ENCODE measurements around the gene MLLT6.

The MLLT6 gene

GRCh38 chr17:38738686-38739085 is 33.6 kb downstream of the MLLT6 start:
- DNase-seq (ENCODE audit: low read depth): no peak
- no peak overlapping the region for H3K4me3 ChIP-seq (ENCODE audit: control insufficient read depth, low read depth, low read length)
- TF ChIP-seq, protein P1, sequence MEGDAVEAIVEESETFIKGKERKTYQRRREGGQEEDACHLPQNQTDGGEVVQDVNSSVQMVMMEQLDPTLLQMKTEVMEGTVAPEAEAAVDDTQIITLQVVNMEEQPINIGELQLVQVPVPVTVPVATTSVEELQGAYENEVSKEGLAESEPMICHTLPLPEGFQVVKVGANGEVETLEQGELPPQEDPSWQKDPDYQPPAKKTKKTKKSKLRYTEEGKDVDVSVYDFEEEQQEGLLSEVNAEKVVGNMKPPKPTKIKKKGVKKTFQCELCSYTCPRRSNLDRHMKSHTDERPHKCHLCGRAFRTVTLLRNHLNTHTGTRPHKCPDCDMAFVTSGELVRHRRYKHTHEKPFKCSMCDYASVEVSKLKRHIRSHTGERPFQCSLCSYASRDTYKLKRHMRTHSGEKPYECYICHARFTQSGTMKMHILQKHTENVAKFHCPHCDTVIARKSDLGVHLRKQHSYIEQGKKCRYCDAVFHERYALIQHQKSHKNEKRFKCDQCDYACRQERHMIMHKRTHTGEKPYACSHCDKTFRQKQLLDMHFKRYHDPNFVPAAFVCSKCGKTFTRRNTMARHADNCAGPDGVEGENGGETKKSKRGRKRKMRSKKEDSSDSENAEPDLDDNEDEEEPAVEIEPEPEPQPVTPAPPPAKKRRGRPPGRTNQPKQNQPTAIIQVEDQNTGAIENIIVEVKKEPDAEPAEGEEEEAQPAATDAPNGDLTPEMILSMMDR (conservative IDR thresholded peaks at IDR 0.05; ENCODE audit: control insufficient read depth, insufficient read depth, low read depth, low read length): no peak

GRCh38 chr17:38739305-38739704 is 34.2 kb downstream of the MLLT6 start:
- no peak for DNase-seq (ENCODE audit: low read depth)
- TF ChIP-seq, protein P1 (conservative IDR thresholded peaks at IDR 0.05; ENCODE audit: control insufficient read depth, insufficient read depth, low read depth, low read length): no peak
- H3K4me3 ChIP-seq (ENCODE audit: control insufficient read depth, low read depth, low read length): no peak overlapping the region

DNA sequence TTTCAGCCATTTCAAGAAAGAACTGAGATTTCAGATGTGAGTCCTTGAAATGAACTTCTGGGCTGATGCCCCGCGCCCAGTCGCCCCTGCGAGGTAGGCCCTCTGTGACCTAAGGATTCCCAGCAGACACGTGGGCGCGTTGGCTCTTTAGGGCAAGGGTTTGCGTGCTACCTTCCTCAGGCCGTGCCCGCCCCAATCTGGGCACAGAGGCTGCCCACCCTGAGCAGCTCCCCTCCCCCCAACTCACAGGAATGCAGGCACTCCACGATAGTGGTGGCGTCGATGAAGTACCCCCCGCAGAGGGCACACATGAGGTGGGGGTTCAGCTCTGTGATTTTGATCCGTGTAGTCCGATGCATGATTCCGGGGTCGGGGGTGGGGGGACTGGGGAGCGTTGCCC is 35.0 kb downstream of the MLLT6 start:
- TF ChIP-seq, protein P1 (conservative IDR thresholded peaks at IDR 0.05; ENCODE audit: control insufficient read depth, insufficient read depth, low read depth, low read length): no peak
- DNase-seq (ENCODE audit: low read depth): no peak
- H3K4me3 ChIP-seq (ENCODE audit: control insufficient read depth, low read depth, low read length): no peak overlapping the region

DNA sequence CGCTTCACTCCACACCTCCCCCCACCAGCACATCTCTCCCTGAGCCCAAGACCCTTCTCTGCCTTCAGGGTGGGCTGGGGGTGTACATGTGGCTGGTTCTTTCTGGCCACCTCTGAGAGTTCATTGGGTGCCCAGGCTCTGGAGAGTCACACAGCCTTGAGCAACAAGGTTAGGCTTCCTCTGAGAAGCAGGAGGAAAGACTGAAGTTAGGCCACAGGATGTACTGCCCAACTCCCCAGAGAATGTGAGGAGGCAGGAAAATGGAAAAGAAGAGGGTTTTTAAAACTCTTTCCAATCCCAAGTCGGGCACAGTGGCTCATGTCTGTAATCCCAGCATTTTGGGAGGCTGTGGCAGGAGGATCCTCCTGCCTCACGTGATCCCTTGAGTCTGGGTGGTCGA is 35.7 kb downstream of the MLLT6 start:
- DNase-seq (ENCODE audit: low read depth): peak; percentile 44
- TF ChIP-seq, protein P1 (conservative IDR thresholded peaks at IDR 0.05; ENCODE audit: control insufficient read depth, insufficient read depth, low read depth, low read length): no peak
- H3K4me3 ChIP-seq (ENCODE audit: control insufficient read depth, low read depth, low read length): no peak overlapping the region

- DNase-seq (ENCODE audit: low read depth): no peak
- no peak overlapping the region for H3K4me3 ChIP-seq (ENCODE audit: control insufficient read depth, low read depth, low read length)
- TF ChIP-seq, protein P1 (conservative IDR thresholded peaks at IDR 0.05; ENCODE audit: control insufficient read depth, insufficient read depth, low read depth, low read length): no peak
Observed at GRCh38 chr17:38741461-38741860, 36.4 kb downstream of the MLLT6 start.

DNA sequence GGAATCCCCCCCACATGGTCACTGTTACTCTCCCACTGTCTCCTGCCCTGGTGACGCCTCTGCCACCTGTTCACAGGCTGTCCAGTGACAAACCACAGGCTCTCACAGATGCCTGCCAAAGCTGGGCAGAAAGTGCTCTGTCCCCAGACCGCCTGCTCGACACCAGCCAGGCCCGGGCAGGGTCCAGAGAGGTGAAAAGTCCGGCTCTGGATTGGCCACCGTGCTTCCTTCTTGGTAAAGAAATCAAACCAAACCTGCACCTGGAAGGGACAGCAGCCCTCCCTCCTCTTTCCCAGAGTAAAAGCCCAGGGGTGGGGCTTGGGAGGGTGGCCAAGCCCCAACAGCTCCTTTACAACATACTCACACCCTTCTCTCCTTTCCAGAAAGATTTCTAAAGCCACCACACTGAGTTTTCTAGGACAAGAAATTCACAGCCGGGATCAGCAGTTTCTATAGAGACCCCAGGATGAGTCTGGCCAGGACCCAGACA is 36.9 kb downstream of the MLLT6 start:
- no peak overlapping the region for H3K4me3 ChIP-seq (ENCODE audit: control insufficient read depth, low read depth, low read length)
- TF ChIP-seq, protein P1 (conservative IDR thresholded peaks at IDR 0.05; ENCODE audit: control insufficient read depth, insufficient read depth, low read depth, low read length): no peak
- DNase-seq (ENCODE audit: low read depth): no peak

Data from fibroblast of mammary gland (primary cell).